GM18951 (cell line): Measurements from ENCODE around the gene MEIOB.

Experiments used
- POLR2A ChIP-seq: IDR thresholded peaks from 4 replicates; pipeline ENCODE4 v1.6.1; 2011; ENCODE audit warnings: mild to moderate bottlenecking; ENCODE audit not compliant: insufficient read length, insufficient read depth; ENCODE audit errors: extremely low read depth
- in situ Hi-C: fragments of 300-500 bp; cut with MboI; formaldehyde crosslinking; loops from one replicate; pipeline ENCODE4 v1.12.0; 2022; ENCODE audit warnings: low sequenced_read_pairs, mixed read lengths, inconsistent platforms; ENCODE audit not compliant: unreplicated experiment

MEIOB gene

DNA sequence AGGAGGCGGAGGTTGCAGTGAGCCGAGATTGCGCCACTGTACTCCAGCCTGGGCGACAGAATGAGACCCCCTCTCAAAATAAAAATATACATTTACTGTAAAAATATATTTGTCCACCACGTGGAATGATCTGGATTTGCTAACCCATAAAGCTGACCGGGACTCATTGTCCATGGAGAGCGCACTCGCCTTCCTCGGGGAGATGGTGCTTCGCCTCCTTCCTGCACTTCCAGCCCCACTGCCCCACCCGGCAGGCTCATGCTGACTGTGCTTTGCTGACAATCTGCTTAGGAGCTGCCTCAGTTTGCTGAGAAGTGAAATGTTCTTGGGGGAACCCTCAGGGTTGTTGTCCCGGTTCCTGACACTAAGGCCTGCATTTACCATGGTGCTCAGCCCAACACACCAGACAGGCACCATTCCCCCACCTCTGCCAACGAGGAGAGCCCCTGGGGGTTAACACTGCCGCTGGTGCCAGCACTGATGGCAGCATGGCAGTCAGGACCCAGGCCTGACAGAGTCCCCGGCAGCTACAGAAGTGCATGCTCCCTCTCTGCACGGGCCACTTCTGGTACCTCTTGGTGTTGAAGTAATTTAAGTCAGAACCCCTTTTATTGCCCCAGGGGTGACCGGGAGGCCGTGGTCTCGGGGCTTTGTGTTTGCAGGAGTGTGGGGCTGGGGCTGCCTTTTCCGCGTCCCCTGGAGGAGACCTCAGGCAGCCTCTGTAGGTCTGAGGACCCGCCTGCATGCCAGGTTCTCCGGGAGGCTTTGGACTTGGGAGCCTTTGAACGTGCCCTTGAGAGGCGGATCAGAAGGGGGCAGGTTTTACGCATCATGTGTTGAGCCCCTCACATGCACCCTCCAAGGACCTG is 86.8 kb downstream of the MEIOB start:
- no peak for TF ChIP-seq POLR2A
- in situ Hi-C loops, result no loop called here
